KOPT-K1 (cell line): Measurements from ENCODE around the gene HDAC2.
"Not testable (repeated sequence)": the region's sequence is repeated elsewhere in the genome, so short reads cannot be mapped to it uniquely, and the experiment has no call there.

ENCODE experiments used
- H3K27ac ChIP-seq: fragments of 200-600 bp; sonication (generic); 2 replicates; pipeline ENCODE4 v1.5.1; 2016; ENCODE audit warnings: antibody characterized with exemption, mild to moderate bottlenecking, low read depth, low read length; ENCODE audit not compliant: poor library complexity, severe bottlenecking
- H3K36me3 ChIP-seq: fragments of 200-600 bp; sonication (generic); 2 replicates; pipeline ENCODE4 v1.5.1; 2017; ENCODE audit warnings: antibody characterized with exemption, mild to moderate bottlenecking, low read length, moderate library complexity; ENCODE audit not compliant: insufficient read depth
- H3K9me3 ChIP-seq: fragments of 200-600 bp; sonication (generic); 2 replicates; pipeline ENCODE4 v1.5.1; 2017; ENCODE audit warnings: antibody characterized with exemption, low read length, mild to moderate bottlenecking; ENCODE audit not compliant: insufficient read depth, poor library complexity, severe bottlenecking

The HDAC2 gene

GRCh38 chr6:113949499-113949898, 21.4 kb downstream of the HDAC2 start:
- peaks cover 98% of the 10 kb centered on the region for H3K36me3 ChIP-seq
- H3K27ac ChIP-seq: no peak overlapping the region
- H3K9me3 ChIP-seq: no peaks in the 10 kb centered on the region

DNA sequence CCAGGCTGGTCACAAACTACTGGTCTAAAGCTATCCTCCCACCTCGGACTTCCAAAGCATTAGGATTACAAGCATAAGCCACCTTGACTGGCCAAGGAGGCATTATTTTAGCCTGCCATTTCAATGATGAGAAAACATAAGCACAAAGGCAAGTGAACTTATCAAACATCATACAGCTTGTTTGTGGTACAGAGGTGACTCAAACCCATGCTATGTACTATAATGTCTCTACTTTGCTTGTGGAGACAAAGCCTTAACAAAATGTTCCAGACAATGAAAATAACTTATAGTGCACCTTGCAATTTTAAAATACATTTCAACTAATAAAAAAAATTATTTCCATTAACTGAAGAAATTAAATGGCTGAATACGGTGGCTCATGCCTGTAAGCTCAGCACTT, 26.2 kb downstream of the HDAC2 start:
- H3K9me3 ChIP-seq: no peaks in the 10 kb centered on the region
- H3K36me3 ChIP-seq: peaks cover 98% of the 10 kb centered on the region
- H3K27ac ChIP-seq: no peak overlapping the region

- Histone ChIP-seq H3K27ac (no peak overlapping the region), H3K9me3 (no peaks in the 10 kb centered on the region), H3K36me3 (peaks cover 87% of the 10 kb centered on the region)
These were observed 31.1 kb downstream of the HDAC2 start for GRCh38 chr6:113939825-113940224.

DNA sequence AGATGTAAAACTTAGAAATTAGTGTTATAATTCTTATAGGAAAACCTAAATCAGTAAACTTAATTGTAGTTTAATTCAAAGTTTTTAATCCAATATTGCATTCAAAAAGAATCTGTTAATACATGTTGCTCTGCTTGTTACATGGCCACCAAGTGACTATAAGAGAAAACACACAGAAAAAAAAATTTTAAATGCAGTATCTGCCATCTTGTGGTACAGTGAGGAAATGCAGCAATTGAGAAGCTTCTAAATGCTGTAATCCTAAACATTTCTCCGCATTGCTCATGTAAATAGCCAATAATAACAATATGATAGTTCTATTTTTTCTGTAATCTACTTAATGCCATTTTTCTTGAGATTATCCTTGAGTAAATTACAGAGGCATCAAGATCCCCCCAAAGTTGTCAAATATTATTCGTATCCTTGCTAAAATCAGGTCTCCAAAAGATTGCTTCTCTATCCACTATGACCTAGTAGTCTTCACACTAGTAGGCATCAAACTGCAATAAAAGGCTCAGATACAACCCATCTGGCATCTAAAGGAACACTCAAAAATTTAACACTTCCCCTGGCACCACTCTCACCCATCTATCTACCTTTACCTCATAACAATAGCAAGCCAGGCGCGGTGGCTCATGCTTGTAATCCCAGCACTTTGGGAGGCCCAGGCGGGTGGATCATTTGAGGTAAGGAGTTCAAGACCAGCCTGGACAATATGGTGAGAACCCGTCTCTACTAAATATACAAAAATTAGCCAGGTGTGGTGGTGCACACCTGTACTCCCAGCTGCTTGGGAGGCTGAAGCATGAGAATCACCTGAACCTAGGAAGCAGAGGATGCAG, 34.6 kb downstream of the HDAC2 start:
- no peak overlapping the region for H3K27ac ChIP-seq
- peaks cover 11% of the 10 kb centered on the region for H3K9me3 ChIP-seq
- peaks cover 70% of the 10 kb centered on the region for H3K36me3 ChIP-seq

DNA sequence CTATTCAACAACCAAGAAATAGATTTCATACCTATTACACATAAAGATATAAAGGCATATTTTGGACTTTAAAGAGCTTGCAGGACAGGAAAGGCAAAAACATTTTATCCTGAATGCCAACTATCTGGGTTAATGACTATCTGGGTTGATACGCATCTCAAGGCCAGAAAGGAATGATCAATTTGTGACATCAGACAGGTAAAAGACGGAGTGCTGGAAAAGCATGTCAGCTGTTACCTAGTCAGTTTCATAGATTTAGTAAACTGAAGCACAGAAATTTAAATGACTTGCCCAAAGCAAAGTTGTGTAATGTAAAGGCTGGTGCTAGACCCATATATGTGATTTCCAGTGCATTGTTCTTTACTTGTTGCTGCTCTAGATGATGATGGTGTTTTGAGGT, 36.8 kb downstream of the HDAC2 start:
- H3K36me3 ChIP-seq: peaks cover 48% of the 10 kb centered on the region
- no peak overlapping the region for H3K27ac ChIP-seq
- peaks cover 22% of the 10 kb centered on the region for H3K9me3 ChIP-seq

- Histone ChIP-seq H3K36me3 (peaks cover 31% of the 10 kb centered on the region), H3K9me3 (peaks cover 22% of the 10 kb centered on the region)
- not testable (repeated sequence) for H3K27ac ChIP-seq
These were observed 39.0 kb downstream of the HDAC2 start for GRCh38 chr6:113931907-113932306.

GRCh38 chr6:113930183-113930582, 40.8 kb downstream of the HDAC2 start:
- H3K27ac ChIP-seq: no peak overlapping the region
- peaks cover 22% of the 10 kb centered on the region for H3K36me3 ChIP-seq
- peaks cover 22% of the 10 kb centered on the region for H3K9me3 ChIP-seq

DNA sequence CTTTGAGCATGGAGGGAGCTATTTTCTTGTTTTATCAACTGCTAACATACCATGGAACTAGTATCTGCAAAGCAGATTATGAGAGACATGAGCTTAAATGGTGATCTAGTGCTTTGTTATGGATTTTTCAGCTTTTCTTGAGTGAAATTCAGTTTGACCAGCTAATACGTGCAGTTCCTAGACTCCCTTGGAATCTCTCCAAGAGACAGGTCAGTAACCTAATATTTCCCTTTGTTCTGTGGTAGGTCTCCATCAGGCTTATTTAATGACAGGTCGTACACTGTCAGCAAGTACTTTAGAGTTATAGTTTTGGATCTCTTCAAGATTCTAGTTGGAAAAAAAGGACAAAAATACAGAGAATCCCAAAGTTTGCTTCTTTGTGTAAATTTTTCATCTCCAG, 43.9 kb downstream of the HDAC2 start:
- no peak overlapping the region for H3K27ac ChIP-seq
- H3K36me3 ChIP-seq: no peaks in the 10 kb centered on the region; the same call in 1 of the 2 replicates
- peaks cover 14% of the 10 kb centered on the region for H3K9me3 ChIP-seq

- Histone ChIP-seq H3K36me3 (no peaks in the 10 kb centered on the region), H3K27ac (no peak overlapping the region), H3K9me3 (peaks cover 5% of the 10 kb centered on the region)
These were observed 45.6 kb downstream of the HDAC2 start for GRCh38 chr6:113925378-113925777.

GRCh38 chr6:113924312-113924723, 46.6 kb downstream of the HDAC2 start:
- no peaks in the 10 kb centered on the region for H3K9me3 ChIP-seq
- no peak overlapping the region for H3K27ac ChIP-seq
- no peaks in the 10 kb centered on the region for H3K36me3 ChIP-seq

- no peaks in the 10 kb centered on the region for H3K36me3 ChIP-seq
- H3K27ac ChIP-seq: no peak overlapping the region
- H3K9me3 ChIP-seq: no peaks in the 10 kb centered on the region
These were observed 47.4 kb downstream of the HDAC2 start for GRCh38 chr6:113923526-113923925.

DNA sequence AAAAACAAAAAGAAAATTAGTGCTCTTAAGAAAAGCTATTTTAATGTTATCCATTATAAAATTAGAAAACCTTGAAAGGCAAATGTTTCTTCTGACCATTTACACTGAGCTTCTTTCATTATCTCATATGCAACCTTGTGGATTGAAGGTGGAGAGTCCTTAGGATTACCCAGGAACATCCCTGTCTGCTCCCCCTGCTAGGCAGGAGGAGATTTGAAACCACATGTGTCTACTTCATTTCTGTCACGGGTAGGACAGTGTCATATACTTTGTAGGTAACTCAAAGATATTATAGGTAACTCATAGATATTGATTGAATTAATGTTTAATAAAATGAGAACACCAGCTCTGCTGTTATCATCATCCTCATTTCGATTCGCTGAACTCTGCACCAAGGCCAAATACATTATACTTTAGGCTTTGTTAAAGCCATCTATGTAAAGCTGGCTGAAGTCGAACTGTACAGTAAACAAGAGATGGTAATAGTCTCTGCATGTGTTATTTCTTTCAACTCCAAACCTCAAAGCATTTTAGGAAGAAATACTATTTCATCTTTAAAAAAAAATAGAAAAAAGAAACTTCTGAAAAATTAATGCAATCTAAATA, 49.5 kb downstream of the HDAC2 start:
- H3K9me3 ChIP-seq: no peaks in the 10 kb centered on the region
- no peaks in the 10 kb centered on the region for H3K36me3 ChIP-seq
- no peak overlapping the region for H3K27ac ChIP-seq

- H3K36me3 ChIP-seq: no peaks in the 10 kb centered on the region
- no peaks in the 10 kb centered on the region for H3K9me3 ChIP-seq
- no peak overlapping the region for H3K27ac ChIP-seq
These were observed 50.2 kb downstream of the HDAC2 start for GRCh38 chr6:113920663-113921267.

GRCh38 chr6:113910285-113910684, 60.7 kb downstream of the HDAC2 start:
- not testable (repeated sequence) for H3K27ac ChIP-seq, H3K36me3 ChIP-seq, H3K9me3 ChIP-seq

DNA sequence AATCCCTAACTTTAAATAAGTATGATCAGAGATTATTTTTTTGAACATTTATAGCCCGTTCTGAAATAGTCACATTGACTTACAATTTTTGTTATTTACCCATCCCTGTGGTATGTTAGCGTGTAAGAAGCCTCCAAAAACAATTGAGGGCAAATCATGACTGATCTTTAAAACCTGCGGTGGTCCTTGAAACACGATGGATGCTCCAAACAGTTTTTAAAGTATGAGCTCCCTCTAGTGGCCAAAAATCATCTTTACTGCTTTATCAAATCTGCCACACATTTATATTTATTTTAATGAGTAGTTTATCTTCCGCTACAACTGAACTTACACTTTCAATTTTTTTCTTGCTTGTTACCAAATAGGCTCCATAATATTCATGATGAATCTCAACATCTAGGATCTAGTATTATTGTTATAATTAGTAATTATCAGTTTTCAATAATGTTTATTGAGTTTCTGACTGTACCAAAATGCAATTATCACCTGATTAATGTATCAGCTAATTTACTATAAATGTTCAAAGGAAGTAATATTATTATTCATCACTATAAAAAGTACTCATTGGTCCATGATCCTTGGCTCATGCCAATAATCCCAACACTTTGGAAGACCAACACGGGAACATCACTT, 61.6 kb downstream of the HDAC2 start:
- no peaks in the 10 kb centered on the region for H3K9me3 ChIP-seq
- no peak overlapping the region for H3K27ac ChIP-seq
- no peaks in the 10 kb centered on the region for H3K36me3 ChIP-seq
